Cardiac muscle cell (in vitro differentiated cells and primary cell): ENCODE data around the gene NYAP1. TPM values are rescaled to one million over a fixed set of nuclear protein-coding genes. Genes with fewer than 3 reads are reported as not detected.

Source experiments
- DNase-seq, 2 donors: peaks; one replicate each; pipeline versions ENCODE4 v3.0.0 to v3.0.0-alpha.2; 2010 to 2017; ENCODE audit warnings: low read depth in 1 of 2, low spot score in 1 of 2
- H3K27ac ChIP-seq: fragments of 200-600 bp; sonication (generic); 2 replicates; pipeline ENCODE4 v1.5.1; 2016
- H3K27me3 ChIP-seq: fragments of 200-600 bp; sonication (generic); 2 replicates; pipeline ENCODE4 v1.6.0; 2016; ENCODE audit warnings: control low read depth
- H3K36me3 ChIP-seq: fragments of 200-600 bp; sonication (generic); 2 replicates; pipeline ENCODE4 v1.5.1; 2016; ENCODE audit warnings: control low read depth
- H3K4me1 ChIP-seq: fragments of 200-600 bp; sonication (generic); 2 replicates; pipeline ENCODE4 v1.8.1; 2017; ENCODE audit warnings: low read depth, mild to moderate bottlenecking, mixed run types
- H3K4me3 ChIP-seq: fragments of 200-600 bp; sonication (generic); 2 replicates; pipeline ENCODE4 v1.5.1; 2016; ENCODE audit warnings: mild to moderate bottlenecking
- H3K9me3 ChIP-seq: fragments of 200-600 bp; sonication (generic); 2 replicates; pipeline ENCODE4 v1.5.1; 2017; ENCODE audit warnings: low read depth, mild to moderate bottlenecking, control low read depth
- polyA plus RNA-seq: library from polyadenylated mRNA; unstranded; fragments of >200 nt; fragmentation: Nextera tagmentation; extraction: Ambion mirVana; gene quantifications from 2 replicates; pipeline ENCODE4 v1.2.1, GENCODE V29; 2016
- total RNA-seq: library from RNA; depleted of rRNA; stranded (reverse); fragments of >200 nt; gene quantifications from 2 replicates; pipeline ENCODE4 v1.2.3, GENCODE V29; 2016
- TF ChIP-seq, protein P1 (sequence below): IDR thresholded peaks from 2 replicates; pipeline ENCODE4 v1.5.1; 2012; ENCODE audit warnings: low read depth, mild to moderate bottlenecking, low read length

The NYAP1 gene
- total and polyA plus RNA-seq, 2 experiments from 2014 or later = 0.06 to 13.0 TPM

DNA sequence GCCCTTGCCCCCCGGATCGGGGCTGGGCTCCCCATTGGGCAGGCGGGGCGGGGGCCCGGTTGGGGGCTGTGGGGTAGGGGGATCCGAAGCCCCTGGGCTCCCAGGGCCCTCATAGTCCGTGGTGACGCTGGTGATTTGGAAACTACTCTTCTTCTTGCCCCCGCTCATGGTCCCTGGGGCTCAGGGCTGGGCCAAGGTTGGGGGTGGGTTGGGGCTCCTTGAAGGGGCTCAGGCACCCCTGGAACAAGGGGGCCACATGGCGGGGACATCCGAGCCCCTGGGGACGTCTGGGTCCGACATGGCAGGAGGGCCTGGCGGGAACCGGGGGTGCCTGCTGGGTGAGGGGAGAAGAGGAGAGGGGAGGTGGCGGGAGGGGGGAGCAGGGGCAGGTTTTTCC, 5.9 kb upstream of the NYAP1 start:
- TF ChIP-seq, protein P1, sequence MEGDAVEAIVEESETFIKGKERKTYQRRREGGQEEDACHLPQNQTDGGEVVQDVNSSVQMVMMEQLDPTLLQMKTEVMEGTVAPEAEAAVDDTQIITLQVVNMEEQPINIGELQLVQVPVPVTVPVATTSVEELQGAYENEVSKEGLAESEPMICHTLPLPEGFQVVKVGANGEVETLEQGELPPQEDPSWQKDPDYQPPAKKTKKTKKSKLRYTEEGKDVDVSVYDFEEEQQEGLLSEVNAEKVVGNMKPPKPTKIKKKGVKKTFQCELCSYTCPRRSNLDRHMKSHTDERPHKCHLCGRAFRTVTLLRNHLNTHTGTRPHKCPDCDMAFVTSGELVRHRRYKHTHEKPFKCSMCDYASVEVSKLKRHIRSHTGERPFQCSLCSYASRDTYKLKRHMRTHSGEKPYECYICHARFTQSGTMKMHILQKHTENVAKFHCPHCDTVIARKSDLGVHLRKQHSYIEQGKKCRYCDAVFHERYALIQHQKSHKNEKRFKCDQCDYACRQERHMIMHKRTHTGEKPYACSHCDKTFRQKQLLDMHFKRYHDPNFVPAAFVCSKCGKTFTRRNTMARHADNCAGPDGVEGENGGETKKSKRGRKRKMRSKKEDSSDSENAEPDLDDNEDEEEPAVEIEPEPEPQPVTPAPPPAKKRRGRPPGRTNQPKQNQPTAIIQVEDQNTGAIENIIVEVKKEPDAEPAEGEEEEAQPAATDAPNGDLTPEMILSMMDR = no peak
- peak overlapping the region; percentile 87 for H3K27ac ChIP-seq
- H3K4me1 ChIP-seq = peaks cover 30% of the 10 kb centered on the region
- H3K36me3 ChIP-seq = peaks cover 13% of the 10 kb centered on the region
- no peak for DNase-seq
- no peaks in the 10 kb centered on the region for H3K9me3 ChIP-seq
- peak overlapping the region; percentile 89 for H3K4me3 ChIP-seq
- H3K27me3 ChIP-seq = no peaks in the 10 kb centered on the region

DNA sequence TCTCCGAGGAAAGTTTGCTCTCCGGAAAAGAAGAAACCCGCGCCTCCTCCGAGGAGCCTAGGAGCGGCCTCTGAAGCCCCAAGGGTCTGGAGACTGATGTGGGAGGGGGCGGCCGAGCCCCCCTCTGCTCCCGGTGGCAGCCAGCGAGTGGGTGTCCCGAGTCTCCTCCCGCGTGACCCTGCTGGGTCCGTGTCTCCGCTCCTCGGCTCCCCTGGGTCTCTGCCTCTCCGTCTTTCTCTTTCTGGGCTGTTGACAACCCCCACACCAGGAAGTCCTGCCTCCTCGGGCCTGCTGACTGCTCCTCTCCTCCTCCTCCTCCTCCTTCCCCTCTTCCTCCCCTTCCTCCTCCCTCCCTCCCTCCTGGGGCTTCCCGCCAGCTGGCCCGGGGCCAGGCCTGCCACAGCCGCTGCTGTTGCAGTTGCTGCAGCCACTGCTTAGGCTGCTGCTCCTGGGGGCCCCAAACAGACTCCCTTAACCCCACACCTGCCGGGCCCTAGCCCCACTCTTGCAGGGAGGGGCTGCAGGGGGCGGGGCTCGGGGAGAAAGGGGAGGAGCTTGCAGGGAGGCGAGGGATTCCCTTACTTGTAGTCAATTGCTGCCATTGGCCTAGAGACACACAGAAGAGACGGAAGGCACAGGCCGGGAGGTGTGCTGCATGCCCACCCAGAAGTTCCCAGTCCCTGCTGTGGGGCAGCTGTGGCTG, 4.6 kb upstream of the NYAP1 start, which contains the start of gene TSC22D4:
Gene TSC22D4, minus strand, starts transcription at position 257 of the 703 bp plus-strand sequence. CDS start 1,176 bp downstream, outside the sequence.
- H3K9me3 ChIP-seq = no peaks in the 10 kb centered on the region
- no peaks in the 10 kb centered on the region for H3K27me3 ChIP-seq
- peak within 1 kb of the TSS; percentile 89 for H3K4me3 ChIP-seq
- peaks cover 3% of the 10 kb centered on the region for H3K36me3 ChIP-seq
- peak within 1 kb of the TSS; percentile 87 for H3K27ac ChIP-seq
- H3K4me1 ChIP-seq = peaks cover 32% of the 10 kb centered on the region
- DNase-seq = peak; percentile 96 to 97
- TF ChIP-seq, protein P1 = no peak

DNA sequence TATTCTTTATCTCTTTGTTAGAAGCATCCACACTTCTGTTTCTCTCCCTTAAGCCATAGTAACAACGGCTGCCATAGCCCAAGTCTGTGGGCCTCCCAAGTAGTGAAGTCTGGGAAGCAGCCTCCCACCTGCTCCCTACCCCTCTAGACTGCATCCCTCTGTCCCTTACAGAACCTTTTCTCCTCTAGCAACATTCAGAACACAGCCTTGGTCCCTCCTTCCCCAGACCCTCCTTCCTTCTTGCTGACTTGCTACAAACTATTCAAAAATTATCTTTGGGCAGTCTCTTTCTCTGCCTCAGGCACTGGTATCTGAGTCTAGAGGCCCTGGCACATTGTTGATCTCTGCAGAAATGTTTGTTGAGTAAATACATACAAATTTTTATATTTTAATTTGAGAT, 2.3 kb upstream of the NYAP1 start:
- no peak overlapping the region for H3K27ac ChIP-seq
- no peaks in the 10 kb centered on the region for H3K36me3 ChIP-seq
- TF ChIP-seq, protein P1 = no peak
- H3K9me3 ChIP-seq = no peaks in the 10 kb centered on the region
- DNase-seq = no peak
- peaks cover 34% of the 10 kb centered on the region for H3K4me1 ChIP-seq
- no peak overlapping the region for H3K4me3 ChIP-seq
- H3K27me3 ChIP-seq = no peaks in the 10 kb centered on the region

DNA sequence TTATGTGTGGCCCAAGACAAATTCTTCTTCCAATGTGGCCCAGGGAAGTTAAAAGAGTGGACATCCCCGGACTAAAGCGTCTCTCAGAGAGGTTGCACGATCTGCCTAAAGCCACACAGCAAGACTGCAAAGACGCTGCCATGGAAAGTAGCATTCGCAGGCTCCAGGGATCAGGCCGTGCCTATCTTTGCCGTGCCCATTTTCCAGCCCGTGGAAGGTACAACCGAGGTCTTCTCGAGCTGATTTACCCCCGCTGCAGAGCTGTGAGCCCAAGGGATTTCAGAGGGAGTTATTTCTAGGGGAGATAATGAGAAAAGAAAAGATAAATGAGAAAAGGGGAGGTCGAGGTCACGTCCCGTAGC, 1.0 kb upstream of the NYAP1 start:
- H3K27ac ChIP-seq = no peak overlapping the region
- TF ChIP-seq, protein P1 = no peak
- no peaks in the 10 kb centered on the region for H3K9me3 ChIP-seq
- H3K27me3 ChIP-seq = no peaks in the 10 kb centered on the region
- H3K4me3 ChIP-seq = peak overlapping the region; percentile 65
- H3K4me1 ChIP-seq = peaks cover 21% of the 10 kb centered on the region
- no peak for DNase-seq
- no peaks in the 10 kb centered on the region for H3K36me3 ChIP-seq

DNA sequence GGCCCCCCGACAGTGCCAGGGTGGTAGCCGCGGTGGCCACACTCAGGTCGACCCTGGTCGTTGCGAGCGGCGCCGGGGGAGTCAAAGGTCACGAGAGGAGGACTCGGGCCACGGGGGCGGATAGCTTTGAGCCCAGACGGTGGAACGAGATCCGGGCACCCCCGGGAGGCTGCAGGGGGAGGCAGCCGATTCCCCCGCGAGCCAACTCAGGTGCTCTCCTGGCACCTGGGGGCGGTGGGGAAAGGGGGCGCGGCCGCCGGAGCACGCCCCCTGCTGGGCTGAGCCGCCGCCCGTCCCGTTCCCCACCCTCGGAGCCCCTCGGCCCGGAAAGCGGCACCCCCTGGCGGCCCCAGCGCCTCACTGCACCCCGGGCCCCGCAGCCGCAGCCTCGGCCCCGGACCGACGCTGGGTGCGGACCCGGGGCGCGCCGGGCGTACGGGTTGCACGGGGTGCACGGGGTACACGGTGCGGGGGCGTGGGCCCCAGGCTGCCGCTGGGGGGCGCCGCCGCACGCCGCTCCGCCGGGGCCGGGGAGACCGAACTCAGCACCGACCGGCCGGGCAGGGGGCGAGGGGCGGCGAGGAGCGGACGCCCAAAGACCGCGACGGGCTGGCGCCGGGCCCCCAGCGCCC, 521 bp upstream of the NYAP1 start:
- TF ChIP-seq, protein P1 = peak; percentile 67
- peak overlapping the region; percentile 65 for H3K4me3 ChIP-seq
- peaks cover 20% of the 10 kb centered on the region for H3K4me1 ChIP-seq
- H3K9me3 ChIP-seq = no peaks in the 10 kb centered on the region
- H3K27me3 ChIP-seq = no peaks in the 10 kb centered on the region
- no peaks in the 10 kb centered on the region for H3K36me3 ChIP-seq
- DNase-seq = peak; percentile 65 to 79
- peak overlapping the region; percentile 55 for H3K27ac ChIP-seq
